ENCODE measurements around the gene TBCK.

DNA sequence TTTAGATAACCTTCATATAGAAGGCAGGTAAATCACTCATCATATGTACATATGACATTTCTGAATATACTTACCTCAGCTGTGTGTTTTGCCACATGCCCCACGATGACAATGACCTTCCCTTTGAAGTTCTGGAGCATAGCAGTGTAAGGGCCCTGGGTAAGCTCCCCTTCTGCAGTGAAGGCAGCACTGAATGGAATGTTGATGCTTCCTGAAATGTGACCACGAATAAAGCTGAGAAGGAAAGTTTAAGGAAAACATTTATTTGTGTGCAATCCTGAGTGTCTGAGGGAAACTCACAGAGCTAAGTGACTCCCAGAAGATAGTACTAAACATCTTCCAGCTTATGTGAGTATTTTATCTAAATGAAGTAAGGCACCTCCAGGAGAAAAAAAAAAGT lies 220.6 kb downstream of the TBCK start:
- TF ChIP-seq NFE2 (IDR thresholded peaks at IDR 0.05; ENCODE audit: low read depth) (no peak), DLX4 (CRISPR knock-in tag; IDR thresholded peaks at IDR 0.05) (no peak), ELF4 (CRISPR knock-in tag; IDR thresholded peaks at IDR 0.05) (no peak), ZBTB33 (CRISPR knock-in tag; IDR thresholded peaks at IDR 0.05) (no peak), RFX7 (CRISPR knock-in tag; IDR thresholded peaks at IDR 0.05) (no peak), PHF21A (IDR thresholded peaks at IDR 0.05; ENCODE audit: borderline replicate concordance, low read depth) (no peak), ARID3A (IDR thresholded peaks at IDR 0.05; ENCODE audit: borderline replicate concordance, low read depth, low read length) (no peak), ZBTB17 (CRISPR knock-in tag; IDR thresholded peaks at IDR 0.05) (no peak)
- TF ChIP-seq, protein P1, sequence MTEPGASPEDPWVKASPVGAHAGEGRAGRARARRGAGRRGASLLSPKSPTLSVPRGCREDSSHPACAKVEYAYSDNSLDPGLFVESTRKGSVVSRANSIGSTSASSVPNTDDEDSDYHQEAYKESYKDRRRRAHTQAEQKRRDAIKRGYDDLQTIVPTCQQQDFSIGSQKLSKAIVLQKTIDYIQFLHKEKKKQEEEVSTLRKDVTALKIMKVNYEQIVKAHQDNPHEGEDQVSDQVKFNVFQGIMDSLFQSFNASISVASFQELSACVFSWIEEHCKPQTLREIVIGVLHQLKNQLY (CRISPR knock-in tag; conservative IDR thresholded peaks at IDR 0.05), result no peak
- TF ChIP-seq, protein P2, sequence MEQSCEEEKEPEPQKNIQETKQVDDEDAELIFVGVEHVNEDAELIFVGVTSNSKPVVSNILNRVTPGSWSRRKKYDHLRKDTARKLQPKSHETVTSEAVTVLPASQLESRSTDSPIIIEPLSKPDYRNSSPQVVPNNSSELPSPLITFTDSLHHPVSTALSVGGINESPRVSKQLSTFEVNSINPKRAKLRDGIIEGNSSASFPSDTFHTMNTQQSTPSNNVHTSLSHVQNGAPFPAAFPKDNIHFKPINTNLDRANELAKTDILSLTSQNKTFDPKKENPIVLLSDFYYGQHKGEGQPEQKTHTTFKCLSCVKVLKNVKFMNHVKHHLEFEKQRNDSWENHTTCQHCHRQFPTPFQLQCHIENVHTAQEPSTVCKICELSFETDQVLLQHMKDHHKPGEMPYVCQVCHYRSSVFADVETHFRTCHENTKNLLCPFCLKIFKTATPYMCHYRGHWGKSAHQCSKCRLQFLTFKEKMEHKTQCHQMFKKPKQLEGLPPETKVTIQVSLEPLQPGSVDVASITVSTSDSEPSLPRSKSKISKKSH (CRISPR knock-in tag; IDR thresholded peaks at IDR 0.05), result no peak

Measured in K562 (cell line).